NCI-H82 (cell line): ENCODE measurements around the gene LRRK1.

Experiments
- DNase-seq: peaks from one replicate; lab custom pipeline; 2025; lab: John Stamatoyannopoulos, UW

LRRK1 gene

GRCh38 chr15:100939791-100940190 is 20.6 kb downstream of the LRRK1 start:
- DNase-seq: no peak

- no peak for DNase-seq
These were observed 21.7 kb downstream of the LRRK1 start for GRCh38 chr15:100940767-100941379.

GRCh38 chr15:100941536-100941935 is 22.4 kb downstream of the LRRK1 start:
- DNase-seq: no peak

- no peak for DNase-seq
These were observed 23.7 kb downstream of the LRRK1 start for GRCh38 chr15:100942656-100943425.

GRCh38 chr15:100944244-100944895 is 25.2 kb downstream of the LRRK1 start:
- DNase-seq: no peak

GRCh38 chr15:100944986-100945385 is 25.8 kb downstream of the LRRK1 start:
- no peak for DNase-seq

GRCh38 chr15:100947760-100948429 is 28.7 kb downstream of the LRRK1 start:
- DNase-seq: no peak

- no peak for DNase-seq
These were observed 29.2 kb downstream of the LRRK1 start for GRCh38 chr15:100948430-100948762.

GRCh38 chr15:100949691-100950090 is 30.5 kb downstream of the LRRK1 start:
- no peak for DNase-seq

GRCh38 chr15:100951965-100952364 is 32.8 kb downstream of the LRRK1 start:
- DNase-seq: no peak

- no peak for DNase-seq
These were observed 33.4 kb downstream of the LRRK1 start for GRCh38 chr15:100952566-100952965.

- no peak for DNase-seq
These were observed 39.3 kb downstream of the LRRK1 start for GRCh38 chr15:100958326-100959065.

GRCh38 chr15:100959066-100960050 is 40.2 kb downstream of the LRRK1 start:
- no peak for DNase-seq

GRCh38 chr15:100966997-100967396 is 47.8 kb downstream of the LRRK1 start:
- DNase-seq: peak; percentile 9

- DNase-seq: no peak
These were observed 49.2 kb downstream of the LRRK1 start for GRCh38 chr15:100968050-100968966.

GRCh38 chr15:100972975-100973350 is 53.8 kb downstream of the LRRK1 start:
- no peak for DNase-seq

- no peak for DNase-seq
These were observed 54.4 kb downstream of the LRRK1 start for GRCh38 chr15:100973351-100974111.

- no peak for DNase-seq
These were observed 55.9 kb downstream of the LRRK1 start for GRCh38 chr15:100975043-100975442.
